K562 (cell line): ENCODE data around the gene TLX2. TPM values are rescaled to one million over a fixed set of nuclear protein-coding genes. Genes with fewer than 3 reads are reported as not detected.

Source experiments
- AFF4 ChIP-seq: sonication (generic); formaldehyde crosslinking; IDR thresholded peaks from 2 replicates; pipeline ENCODE4 v1.8.0; 2023; ENCODE audit warnings: mild to moderate bottlenecking, missing genetic modification reagents
- CHD2 ChIP-seq: IDR thresholded peaks from 2 replicates; pipeline ENCODE4 v1.6.1; 2011; ENCODE audit warnings: low read depth, low read length
- DIDO1 ChIP-seq: fragments of 450-650 bp; IDR thresholded peaks from 2 replicates; pipeline ENCODE4 v1.6.1; 2016; ENCODE audit warnings: low read depth, missing biosample characterization, missing genetic modification characterization
- HCFC1 ChIP-seq: IDR thresholded peaks from 2 replicates; pipeline ENCODE4 v1.6.1; 2012; ENCODE audit warnings: low read depth, low read length, improper control_type of control experiment
- HLTF ChIP-seq: fragments of 450-650 bp; IDR thresholded peaks from 2 replicates; pipeline ENCODE4 v1.6.1; 2016
- HNRNPUL1 ChIP-seq: fragments of 200-400 bp; formaldehyde crosslinking; IDR thresholded peaks from 2 replicates; pipeline ENCODE4 v1.6.1; 2017; ENCODE audit warnings: low read length
- LARP7 ChIP-seq: fragments of 450-650 bp; IDR thresholded peaks from 2 replicates; pipeline ENCODE4 v1.6.1; 2016
- MAFK ChIP-seq: IDR thresholded peaks from 2 replicates; pipeline ENCODE4 v1.6.1; 2011; ENCODE audit warnings: low read length, improper control_type of control experiment
- MCM2 ChIP-seq: fragments of 450-650 bp; IDR thresholded peaks from 2 replicates; pipeline ENCODE4 v1.6.1; 2017; ENCODE audit warnings: low read depth, mild to moderate bottlenecking
- MTF1 ChIP-seq: fragments of 250-450 bp; sonication (Bioruptor Pico); IDR thresholded peaks from 2 replicates; pipeline ENCODE4 v1.9.0; 2021; ENCODE audit warnings: moderate library complexity, mild to moderate bottlenecking, inconsistent platforms, borderline replicate concordance
- PHB2 ChIP-seq: fragments of 450-650 bp; IDR thresholded peaks from 2 replicates; pipeline ENCODE4 v1.6.1; 2017; ENCODE audit warnings: low read depth
- RAD21 ChIP-seq, 2 experiments: fragments of 250-450 bp in 1 of 2; fragments of 450-650 bp in 1 of 2; sonication (Bioruptor Pico) in 1 of 2; formaldehyde crosslinking in 1 of 2; IDR thresholded peaks in 1 of 2; conservative IDR thresholded peaks in 1 of 2; 2 replicates each; pipeline versions ENCODE4 v1.4.0 to v1.8.0; 2020 to 2022; ENCODE audit warnings: mild to moderate bottlenecking in 2 of 2, moderate library complexity in 1 of 2
- STAG1 ChIP-seq: sonication (generic); formaldehyde crosslinking; IDR thresholded peaks from 2 replicates; pipeline ENCODE4 v1.5.0; 2020; ENCODE audit warnings: missing genetic modification reagents, borderline replicate concordance
- THAP12 ChIP-seq: fragments of 250-450 bp; sonication (Bioruptor Pico); IDR thresholded peaks from 2 replicates; pipeline ENCODE4 v1.9.0; 2021; ENCODE audit warnings: mild to moderate bottlenecking, inconsistent platforms
- TRIM24 ChIP-seq, 2 experiments: fragments of 450-650 bp; IDR thresholded peaks; 2 replicates each; pipeline ENCODE4 v1.6.1; 2016
- USF1 ChIP-seq: sonication (generic); formaldehyde crosslinking; IDR thresholded peaks from 2 replicates; pipeline ENCODE4 v1.9.0; 2022; ENCODE audit warnings: mild to moderate bottlenecking, missing genetic modification reagents
- XRCC5 ChIP-seq: fragments of 200-400 bp; formaldehyde crosslinking; IDR thresholded peaks from 2 replicates; pipeline ENCODE4 v1.6.1; 2017; ENCODE audit warnings: low read depth, mild to moderate bottlenecking, low read length
- ZFP36 ChIP-seq: fragments of 150-350 bp; IDR thresholded peaks from 2 replicates; pipeline ENCODE4 v1.6.1; 2018; ENCODE audit warnings: low read length, low read depth; ENCODE audit not compliant: partially characterized antibody
- ZNF124 ChIP-seq: sonication (generic); formaldehyde crosslinking; IDR thresholded peaks from 2 replicates; pipeline ENCODE4 v1.8.1; 2022; ENCODE audit warnings: missing genetic modification reagents
- ZNF134 ChIP-seq: fragments of 250-450 bp; sonication (Bioruptor Pico); conservative IDR thresholded peaks from 2 replicates; pipeline ENCODE4 v1.4.0; 2020
- ZNF263 ChIP-seq: sonication (generic); formaldehyde crosslinking; IDR thresholded peaks from 2 replicates; pipeline ENCODE4 v1.8.0; 2022; ENCODE audit warnings: mild to moderate bottlenecking, missing genetic modification reagents, borderline replicate concordance
- ZNF274 ChIP-seq: IDR thresholded peaks from 2 replicates; pipeline ENCODE4 v1.6.1; 2011; ENCODE audit warnings: low read depth, mild to moderate bottlenecking, low read length, moderate library complexity, borderline replicate concordance
- ZNF561 ChIP-seq: fragments of 450-650 bp; formaldehyde crosslinking; conservative IDR thresholded peaks from 2 replicates; pipeline ENCODE4 v1.4.0; 2020; ENCODE audit warnings: mild to moderate bottlenecking, moderate library complexity
- polyA plus RNA-seq, 8 experiments: library from polyadenylated mRNA; depleted of rRNA in 4 of 8; stranded (reverse) in 5 of 8; unstranded in 3 of 8; fragments of >200 nt; fragmentation: Nextera tagmentation in 2 of 8; fragmentation: Illumina TruSeq in 1 of 8; extraction: Ambion mirVana in 2 of 8; extraction: Trizol in 1 of 8; gene quantifications; 2 replicates each; pipeline versions ENCODE4 v1.2.1 to v1.2.3, GENCODE V29; 2011 to 2014; ENCODE audit warnings: inconsistent platforms in 1 of 8, missing spikeins in 1 of 8
- total RNA-seq, 7 experiments: library from RNA; depleted of rRNA in 6 of 7; stranded (reverse); fragments of >200 nt in 6 of 7; fragmentation: Illumina TruSeq in 2 of 7; extraction: Trizol in 2 of 7; gene quantifications; 2 replicates each; pipeline versions ENCODE4 v1.2.1 to v1.2.3, GENCODE V29; 2011 to 2021; ENCODE audit warnings: low replicate concordance in 1 of 7

TLX2 gene
- total and polyA plus RNA-seq, 9 of the 15 experiments (the other 6 are each of a cell fraction or from before 2014, with no cell fraction given): not detected

GRCh38 chr2:74472086-74472944 is 41.9 kb upstream of the TLX2 start, which contains the start of gene MRPL53 (continued):
- TF ChIP-seq AFF4 (CRISPR knock-in tag) (no peak), DIDO1 (tag) (peak; percentile 95), MTF1 (CRISPR knock-in tag) (no peak), MCM2 (no peak), ZNF561 (CRISPR knock-in tag) (no peak), STAG1 (no peak), LARP7 (no peak), ZNF124 (no peak), TRIM24 (IDR thresholded peaks at IDR 0.05) (peak in 1 of 2 experiments; percentile 60; a peak in 1 of 4 replicates), ZNF274 (no peak), ZNF263 (no peak), MAFK (no peak), PHB2 (no peak), USF1 (CRISPR knock-in tag) (no peak), HLTF (0 out of 2 replicates have a peak, but pooled peaks have one; percentile 15), HNRNPUL1 (no peak), ZFP36 (no peak), THAP12 (CRISPR knock-in tag) (peak; percentile 39; the same call in 1 of the 2 replicates), HCFC1 (peak; percentile 84), CHD2 (peak; percentile 72; the same call in 1 of the 2 replicates), ZNF134 (CRISPR knock-in tag) (peak; percentile 85), RAD21 (CRISPR knock-in tag; conservative IDR thresholded peaks at IDR 0.05 in 1 of 2, IDR thresholded peaks at IDR 0.05 in 1 of 2) (peak in 1 of 2 experiments; percentile 30; a peak in 1 of 4 replicates), XRCC5 (no peak; the same call in 1 of the 2 replicates)
